ENCODE measurements around the gene CNGB1.
A peak's percentile ranks its signal among the peaks of the same experiment; 100 is the strongest.
"Not testable (repeated sequence)": the region's sequence is repeated elsewhere in the genome, so short reads cannot be mapped to it uniquely, and the experiment has no call there.

Gene CNGB1

GRCh38 chr16:57899771-57900661 lies 70.9 kb downstream of the CNGB1 start:
- Mint-ChIP-seq H3K27me3 (ENCODE audit: low read depth) (no peaks in the 10 kb centered on the region), H3K4me3 (no peak overlapping the region), H3K27ac (no peak overlapping the region), H3K4me1 (ENCODE audit: low read depth) (peaks cover 6% of the 10 kb centered on the region), H3K9me3 (no peaks in the 10 kb centered on the region), H3K36me3 (ENCODE audit: low read depth) (no peaks in the 10 kb centered on the region)
- DNase-seq (ENCODE audit: low spot score): peak; percentile 49

GRCh38 chr16:57898961-57899360 lies 72.0 kb downstream of the CNGB1 start:
- H3K4me1 Mint-ChIP-seq (ENCODE audit: low read depth): peaks cover 8% of the 10 kb centered on the region
- no peaks in the 10 kb centered on the region for H3K9me3 Mint-ChIP-seq
- no peak overlapping the region for H3K27ac Mint-ChIP-seq
- H3K27me3 Mint-ChIP-seq (ENCODE audit: low read depth): no peaks in the 10 kb centered on the region
- H3K4me3 Mint-ChIP-seq: no peak overlapping the region
- no peak for DNase-seq (ENCODE audit: low spot score)
- H3K36me3 Mint-ChIP-seq (ENCODE audit: low read depth): no peaks in the 10 kb centered on the region

GRCh38 chr16:57897996-57898395 lies 72.9 kb downstream of the CNGB1 start:
- peaks cover under 1% of the 10 kb centered on the region for H3K27me3 Mint-ChIP-seq (ENCODE audit: low read depth)
- H3K9me3 Mint-ChIP-seq: no peaks in the 10 kb centered on the region
- H3K4me3 Mint-ChIP-seq: no peak overlapping the region
- H3K36me3 Mint-ChIP-seq (ENCODE audit: low read depth): no peaks in the 10 kb centered on the region
- H3K4me1 Mint-ChIP-seq (ENCODE audit: low read depth): peaks cover 10% of the 10 kb centered on the region
- H3K27ac Mint-ChIP-seq: no peak overlapping the region
- no peak for DNase-seq (ENCODE audit: low spot score)

DNA sequence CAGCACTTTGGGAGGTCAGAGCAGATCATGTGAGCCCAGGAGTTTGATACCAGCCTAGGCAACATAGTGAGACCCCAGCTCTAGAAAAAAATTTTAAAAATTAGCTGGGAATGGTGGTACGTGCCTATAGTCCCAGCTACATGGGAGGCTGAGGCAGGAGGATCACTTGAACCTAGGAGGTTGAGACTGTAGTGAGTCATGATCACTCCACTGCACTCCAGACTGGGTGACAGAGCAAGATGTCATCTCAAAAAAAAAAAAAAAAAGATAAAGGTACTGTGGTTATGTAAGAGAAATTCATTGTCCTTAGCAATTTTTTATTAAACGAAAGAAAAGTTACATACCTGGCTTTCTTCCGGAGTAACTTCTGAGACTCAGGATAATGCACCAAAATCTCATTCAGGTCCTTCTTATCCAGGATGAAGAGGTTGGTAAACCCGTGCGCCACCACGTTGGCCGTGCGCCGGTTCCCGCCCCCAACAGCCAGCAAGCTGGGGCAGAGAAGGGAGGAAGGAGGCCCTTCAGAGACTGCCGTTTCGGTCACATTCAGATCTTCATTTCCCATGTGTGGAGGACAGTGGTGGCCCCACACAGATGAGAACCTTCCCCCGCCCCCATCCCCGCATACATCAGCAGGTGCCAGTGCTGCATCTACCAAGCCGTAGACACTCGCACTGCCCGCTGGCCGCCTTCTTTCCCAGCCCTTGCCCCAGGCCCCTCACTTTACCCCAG lies 73.7 kb downstream of the CNGB1 start:
- DNase-seq (ENCODE audit: low spot score): no peak
- Mint-ChIP-seq H3K9me3 (no peaks in the 10 kb centered on the region), H3K4me3 (no peak overlapping the region), H3K36me3 (ENCODE audit: low read depth) (no peaks in the 10 kb centered on the region), H3K4me1 (ENCODE audit: low read depth) (peaks cover 10% of the 10 kb centered on the region), H3K27me3 (ENCODE audit: low read depth) (peaks cover 6% of the 10 kb centered on the region), H3K27ac (no peak overlapping the region)

DNA sequence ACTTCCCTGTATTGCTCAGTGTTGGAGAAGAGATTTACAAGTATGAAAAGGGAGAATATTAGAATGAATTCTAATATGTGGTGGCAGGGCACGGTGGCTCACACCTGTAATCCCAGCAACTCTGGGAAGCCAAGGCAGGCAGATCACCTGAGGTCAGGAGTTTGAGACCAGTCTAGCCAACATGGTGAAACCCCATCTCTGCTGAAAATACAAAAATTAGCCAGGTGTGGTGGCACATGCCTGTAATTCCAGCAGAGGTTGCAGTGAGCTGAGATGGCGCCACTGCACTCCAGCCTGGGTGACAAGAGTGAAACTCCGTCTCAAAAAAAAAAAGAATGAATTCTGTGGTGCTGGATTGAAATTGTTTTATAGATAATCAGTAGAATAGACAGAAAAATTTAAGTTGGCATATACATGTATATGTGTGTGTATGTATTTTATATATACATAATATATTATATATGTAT lies 75.8 kb downstream of the CNGB1 start:
- not testable (repeated sequence) for H3K27me3 Mint-ChIP-seq (ENCODE audit: low read depth); H3K27ac Mint-ChIP-seq; H3K4me3 Mint-ChIP-seq; H3K36me3 Mint-ChIP-seq (ENCODE audit: low read depth); H3K4me1 Mint-ChIP-seq (ENCODE audit: low read depth); H3K9me3 Mint-ChIP-seq; DNase-seq (ENCODE audit: low spot score)

GRCh38 chr16:57894390-57895080 lies 76.4 kb downstream of the CNGB1 start:
- H3K4me3 Mint-ChIP-seq: no peak overlapping the region
- no peak overlapping the region for H3K27ac Mint-ChIP-seq

DNA sequence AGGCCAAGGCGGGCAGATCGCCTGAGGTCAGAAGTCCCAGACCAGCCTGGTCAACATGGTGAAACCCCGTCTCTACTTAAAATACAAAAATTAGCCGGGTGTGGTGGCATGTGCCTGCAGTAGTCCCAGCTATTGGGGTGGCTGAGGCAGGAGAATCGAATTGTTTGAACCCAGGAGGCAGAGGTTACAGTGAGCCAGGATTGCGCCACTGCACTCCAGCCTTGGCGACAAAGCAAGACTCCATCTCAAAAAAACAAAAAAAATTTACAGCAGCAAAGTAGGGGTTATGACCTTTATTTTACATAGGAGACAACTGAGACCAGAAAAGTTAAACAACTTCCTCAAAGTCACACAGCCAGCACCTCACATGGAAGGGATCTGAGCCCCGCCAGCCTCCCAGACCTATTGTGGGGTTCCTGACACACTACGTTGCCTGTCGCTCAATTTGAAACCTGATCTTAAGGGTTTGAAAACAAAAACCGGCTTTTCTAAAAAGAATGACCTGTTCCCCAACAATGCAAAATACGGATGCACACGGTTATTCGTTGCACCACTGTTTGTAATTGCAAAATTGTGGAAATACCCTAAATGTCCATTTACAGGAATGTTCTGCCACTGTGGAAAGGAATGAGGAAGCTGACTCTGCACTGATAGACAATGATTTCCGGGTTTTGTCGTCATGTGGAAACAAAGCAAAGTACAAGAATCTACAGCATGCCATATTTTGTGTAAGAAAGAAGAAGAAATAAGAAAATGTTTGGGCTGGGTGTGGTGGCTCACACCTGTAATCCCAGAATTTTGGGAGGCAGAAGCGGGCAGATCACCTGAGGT lies 77.2 kb downstream of the CNGB1 start:
- DNase-seq (ENCODE audit: low spot score): no peak
- Mint-ChIP-seq H3K4me1 (ENCODE audit: low read depth) (peaks cover 4% of the 10 kb centered on the region), H3K4me3 (no peak overlapping the region), H3K27me3 (ENCODE audit: low read depth) (peaks cover 6% of the 10 kb centered on the region), H3K36me3 (ENCODE audit: low read depth) (no peaks in the 10 kb centered on the region), H3K9me3 (no peaks in the 10 kb centered on the region), H3K27ac (no peak overlapping the region)

More at GRCh38 chr16:57894390-57895080, 76.4 kb downstream of the CNGB1 start:
- peaks cover 6% of the 10 kb centered on the region for H3K27me3 Mint-ChIP-seq (ENCODE audit: low read depth)
- H3K36me3 Mint-ChIP-seq (ENCODE audit: low read depth): no peaks in the 10 kb centered on the region
- DNase-seq (ENCODE audit: low spot score): no peak
- H3K9me3 Mint-ChIP-seq: no peaks in the 10 kb centered on the region
- H3K4me1 Mint-ChIP-seq (ENCODE audit: low read depth): peaks cover 5% of the 10 kb centered on the region

GRCh38 chr16:57893217-57893558 lies 77.7 kb downstream of the CNGB1 start:
- no peaks in the 10 kb centered on the region for H3K9me3 Mint-ChIP-seq
- no peak overlapping the region for H3K4me3 Mint-ChIP-seq
- H3K27me3 Mint-ChIP-seq (ENCODE audit: low read depth): peaks cover 12% of the 10 kb centered on the region
- peaks cover 4% of the 10 kb centered on the region for H3K4me1 Mint-ChIP-seq (ENCODE audit: low read depth)
- H3K36me3 Mint-ChIP-seq (ENCODE audit: low read depth): no peaks in the 10 kb centered on the region
- no peak overlapping the region for H3K27ac Mint-ChIP-seq
- DNase-seq (ENCODE audit: low spot score): no peak

- no peak for DNase-seq (ENCODE audit: low spot score)
- peaks cover 13% of the 10 kb centered on the region for H3K27me3 Mint-ChIP-seq (ENCODE audit: low read depth)
- H3K36me3 Mint-ChIP-seq (ENCODE audit: low read depth): no peaks in the 10 kb centered on the region
- H3K9me3 Mint-ChIP-seq: no peaks in the 10 kb centered on the region
- H3K4me3 Mint-ChIP-seq: no peak overlapping the region
- no peak overlapping the region for H3K27ac Mint-ChIP-seq
- H3K4me1 Mint-ChIP-seq (ENCODE audit: low read depth): peaks cover 4% of the 10 kb centered on the region
Observed at GRCh38 chr16:57892447-57893096, 78.4 kb downstream of the CNGB1 start.

DNA sequence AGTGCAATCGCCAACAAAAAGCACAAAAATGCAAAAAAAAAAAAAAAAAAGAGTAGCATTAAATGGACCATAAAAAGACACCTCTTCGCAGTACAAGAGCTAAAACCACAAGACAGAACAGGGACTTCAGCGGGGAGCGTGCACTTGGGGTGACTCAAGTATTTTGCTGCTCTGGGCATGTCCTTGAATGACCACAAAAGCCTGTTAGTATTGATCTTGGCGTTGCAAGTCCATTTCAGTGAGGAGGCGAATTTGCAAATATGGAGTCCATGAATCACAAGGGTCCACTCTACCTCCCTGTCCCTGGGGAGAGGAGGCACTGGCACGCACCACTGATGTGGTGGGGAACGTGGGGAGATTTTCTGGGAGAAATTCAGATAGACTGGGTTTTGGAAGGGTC lies 78.9 kb downstream of the CNGB1 start:
- Mint-ChIP-seq H3K4me1 (ENCODE audit: low read depth) (peaks cover 4% of the 10 kb centered on the region), H3K36me3 (ENCODE audit: low read depth) (no peaks in the 10 kb centered on the region), H3K4me3 (no peak overlapping the region), H3K27me3 (ENCODE audit: low read depth) (peaks cover 13% of the 10 kb centered on the region), H3K27ac (no peak overlapping the region), H3K9me3 (no peaks in the 10 kb centered on the region)
- no peak for DNase-seq (ENCODE audit: low spot score)

GRCh38 chr16:57890752-57891111 lies 80.2 kb downstream of the CNGB1 start:
- Mint-ChIP-seq H3K27me3 (ENCODE audit: low read depth) (peaks cover 18% of the 10 kb centered on the region), H3K36me3 (ENCODE audit: low read depth) (no peaks in the 10 kb centered on the region), H3K27ac (no peak overlapping the region), H3K4me3 (no peak overlapping the region), H3K9me3 (no peaks in the 10 kb centered on the region), H3K4me1 (ENCODE audit: low read depth) (peaks cover 4% of the 10 kb centered on the region)
- no peak for DNase-seq (ENCODE audit: low spot score)

DNA sequence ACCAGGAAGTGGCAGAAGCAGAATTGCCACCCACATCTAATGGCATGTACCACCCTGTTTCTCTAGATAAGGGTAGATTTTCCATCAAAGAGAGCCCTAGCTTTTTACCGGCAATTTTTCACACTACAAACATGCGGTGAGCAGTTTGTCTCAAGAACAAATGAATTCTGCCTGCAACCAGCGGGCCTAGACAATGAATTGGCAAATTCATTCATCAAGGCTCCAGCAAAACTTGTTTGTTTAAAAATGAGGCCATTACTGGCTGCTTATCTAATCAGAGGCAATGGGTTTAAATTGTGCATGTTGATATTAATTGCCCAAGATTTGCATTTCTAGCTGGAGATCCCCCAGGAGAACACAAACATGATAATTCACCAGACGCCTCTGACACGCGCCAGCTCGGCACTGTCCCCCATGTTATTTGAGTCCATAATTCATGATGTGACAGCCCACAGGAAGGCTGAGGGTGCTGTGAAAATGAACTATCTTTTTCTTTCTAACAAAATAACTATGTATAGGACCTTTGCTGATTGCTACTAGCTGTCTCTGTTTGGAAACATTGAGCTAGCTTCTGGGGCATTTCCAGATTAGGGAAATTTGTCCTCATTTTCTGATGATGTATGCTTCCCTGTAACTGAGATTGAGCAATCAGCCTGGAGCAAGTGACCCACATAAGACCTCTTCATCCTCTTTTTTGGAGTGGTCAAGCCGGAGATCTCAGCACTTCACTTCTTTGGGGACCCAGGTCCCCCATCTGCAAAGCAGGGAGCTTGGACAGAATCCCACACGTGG lies 80.8 kb downstream of the CNGB1 start:
- Mint-ChIP-seq H3K27me3 (ENCODE audit: low read depth) (peaks cover 23% of the 10 kb centered on the region), H3K4me3 (no peak overlapping the region), H3K36me3 (ENCODE audit: low read depth) (no peaks in the 10 kb centered on the region), H3K27ac (no peak overlapping the region), H3K9me3 (no peaks in the 10 kb centered on the region), H3K4me1 (ENCODE audit: low read depth) (peaks cover 4% of the 10 kb centered on the region)
- no peak for DNase-seq (ENCODE audit: low spot score)
